ENCODE results near the gene MAML2. TPM values are rescaled to one million over a fixed set of nuclear protein-coding genes. Genes with fewer than 3 reads are reported as not detected.
A peak's percentile ranks its signal among the peaks of the same experiment; 100 is the strongest.

The MAML2 gene
- total RNA-seq, 4 donors from 2014 or later = 19.0 to 36.4 (median 31.4) TPM

DNA sequence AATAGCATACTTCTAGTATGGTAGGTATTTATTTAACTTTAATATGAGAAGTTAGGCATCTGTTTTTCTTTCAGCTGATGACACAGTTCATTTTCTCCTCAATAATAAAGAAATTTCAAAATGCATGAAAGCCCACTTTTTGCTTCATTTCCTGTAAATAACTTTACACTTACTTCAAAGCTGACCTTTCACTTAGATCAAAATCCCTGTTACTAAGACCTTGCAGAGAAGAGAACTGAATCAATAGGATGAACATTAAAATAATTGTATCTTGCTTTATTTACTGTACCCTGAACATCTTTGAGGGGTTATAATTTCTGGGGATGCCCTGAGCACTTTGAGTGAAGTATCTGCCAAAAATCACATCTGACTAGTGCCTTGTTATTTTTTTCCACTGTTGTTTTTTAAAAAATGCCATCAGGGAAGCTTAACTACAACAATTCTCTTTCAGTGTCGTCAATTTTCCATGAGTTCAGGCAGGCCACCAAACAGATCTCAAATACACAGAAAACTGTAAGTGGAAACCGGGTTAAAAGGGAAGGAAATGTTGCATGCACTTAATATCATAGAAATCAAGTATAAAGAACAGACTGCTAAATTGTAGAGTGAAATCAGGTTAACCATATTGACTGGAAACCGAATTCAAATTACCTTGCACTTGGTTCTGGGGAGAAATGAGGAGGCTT is 206.2 kb downstream of the MAML2 start:
- whole genome bisulfite sequencing, 2 donors = 37 to 45% methylated on average over 3 of the region's 3 CpGs
- Histone ChIP-seq H3K36me3 (no peaks in the 10 kb centered on the region), H3K4me3 (replicated peaks in 1 of 3) (no peak overlapping the region), H3K4me1 (peaks cover 24 to 32% of the 10 kb centered on the region in 2 donors), H3K27me3 (no peaks in the 10 kb centered on the region), H3K27ac (peak overlapping the region; percentile 1 to 70 (median 55)), H3K9me3 (no peaks in the 10 kb centered on the region)
- no peak for DNase-seq
- TF ChIP-seq, protein P1, sequence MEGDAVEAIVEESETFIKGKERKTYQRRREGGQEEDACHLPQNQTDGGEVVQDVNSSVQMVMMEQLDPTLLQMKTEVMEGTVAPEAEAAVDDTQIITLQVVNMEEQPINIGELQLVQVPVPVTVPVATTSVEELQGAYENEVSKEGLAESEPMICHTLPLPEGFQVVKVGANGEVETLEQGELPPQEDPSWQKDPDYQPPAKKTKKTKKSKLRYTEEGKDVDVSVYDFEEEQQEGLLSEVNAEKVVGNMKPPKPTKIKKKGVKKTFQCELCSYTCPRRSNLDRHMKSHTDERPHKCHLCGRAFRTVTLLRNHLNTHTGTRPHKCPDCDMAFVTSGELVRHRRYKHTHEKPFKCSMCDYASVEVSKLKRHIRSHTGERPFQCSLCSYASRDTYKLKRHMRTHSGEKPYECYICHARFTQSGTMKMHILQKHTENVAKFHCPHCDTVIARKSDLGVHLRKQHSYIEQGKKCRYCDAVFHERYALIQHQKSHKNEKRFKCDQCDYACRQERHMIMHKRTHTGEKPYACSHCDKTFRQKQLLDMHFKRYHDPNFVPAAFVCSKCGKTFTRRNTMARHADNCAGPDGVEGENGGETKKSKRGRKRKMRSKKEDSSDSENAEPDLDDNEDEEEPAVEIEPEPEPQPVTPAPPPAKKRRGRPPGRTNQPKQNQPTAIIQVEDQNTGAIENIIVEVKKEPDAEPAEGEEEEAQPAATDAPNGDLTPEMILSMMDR (IDR thresholded peaks at IDR 0.05) = no peak
- TF ChIP-seq POLR2A (IDR thresholded peaks at IDR 0.05) = no peak
- intact Hi-C loops (cut with DNase I) = no loop called here

DNA sequence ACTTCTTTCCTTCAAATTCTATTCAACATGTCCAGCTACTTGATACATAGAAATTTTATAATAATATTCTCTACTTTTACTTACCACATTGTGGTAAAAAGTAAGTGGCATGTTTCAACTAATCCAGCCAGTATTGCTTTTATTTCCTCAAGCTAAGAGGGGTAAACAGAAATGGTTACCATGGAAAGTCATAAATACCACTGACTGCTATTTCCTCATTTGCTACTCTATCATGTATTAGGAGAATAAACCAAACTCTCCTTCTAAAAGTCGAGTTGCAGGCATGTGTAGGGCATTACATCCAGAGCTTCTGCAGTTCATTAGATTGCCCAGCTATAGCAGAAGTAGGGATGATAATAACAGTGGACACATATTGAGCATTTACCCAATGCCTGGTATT is 208.4 kb downstream of the MAML2 start:
- peaks cover 24 to 33% of the 10 kb centered on the region in 2 donors for H3K4me1 ChIP-seq
- no peak for DNase-seq
- no peaks in the 10 kb centered on the region for H3K27me3 ChIP-seq
- TF ChIP-seq, protein P1 (IDR thresholded peaks at IDR 0.05) = no peak
- no peak for TF ChIP-seq POLR2A (IDR thresholded peaks at IDR 0.05)
- H3K4me3 ChIP-seq (replicated peaks in 1 of 3) = no peak overlapping the region
- H3K27ac ChIP-seq = peak overlapping the region in 2 of 3 donors; percentile 5 to 6
- H3K9me3 ChIP-seq = no peaks in the 10 kb centered on the region
- WGBS, 2 donors = 0 to 14% methylated on average over 1 of the region's 1 CpG
- no peaks in the 10 kb centered on the region for H3K36me3 ChIP-seq
- intact Hi-C loops (cut with DNase I) = no loop called here

DNA sequence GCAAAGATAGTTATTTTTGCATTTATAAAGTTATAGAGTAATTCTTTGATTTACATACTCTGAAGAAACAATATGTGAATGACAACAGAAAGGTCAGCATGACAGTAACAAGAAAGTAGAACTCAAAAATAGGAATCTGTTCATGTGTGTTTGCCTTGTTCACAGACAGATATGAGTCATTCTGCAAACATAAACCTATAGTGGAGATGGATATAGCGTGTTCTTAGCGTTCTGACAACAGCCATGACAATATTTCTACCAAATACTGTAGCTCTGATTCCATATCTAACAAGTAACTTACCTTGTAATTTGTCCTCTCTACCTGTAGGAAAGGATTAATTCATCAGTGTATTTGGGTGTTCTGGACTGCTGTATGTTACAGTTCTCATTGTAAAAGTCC is 210.6 kb downstream of the MAML2 start:
- 93 to 94% methylated on average over 2 of the region's 2 CpGs for WGBS, 2 donors
- no peaks in the 10 kb centered on the region for H3K36me3 ChIP-seq
- H3K4me3 ChIP-seq (replicated peaks in 1 of 3) = no peak overlapping the region
- intact Hi-C loops (cut with DNase I) = no loop called here
- no peaks in the 10 kb centered on the region for H3K9me3 ChIP-seq
- H3K27ac ChIP-seq = no peak overlapping the region
- H3K27me3 ChIP-seq = no peaks in the 10 kb centered on the region
- H3K4me1 ChIP-seq = peaks cover 22 to 33% of the 10 kb centered on the region in 2 donors
- DNase-seq = no peak
- TF ChIP-seq, protein P1 (IDR thresholded peaks at IDR 0.05) = no peak
- TF ChIP-seq POLR2A (IDR thresholded peaks at IDR 0.05) = no peak

DNA sequence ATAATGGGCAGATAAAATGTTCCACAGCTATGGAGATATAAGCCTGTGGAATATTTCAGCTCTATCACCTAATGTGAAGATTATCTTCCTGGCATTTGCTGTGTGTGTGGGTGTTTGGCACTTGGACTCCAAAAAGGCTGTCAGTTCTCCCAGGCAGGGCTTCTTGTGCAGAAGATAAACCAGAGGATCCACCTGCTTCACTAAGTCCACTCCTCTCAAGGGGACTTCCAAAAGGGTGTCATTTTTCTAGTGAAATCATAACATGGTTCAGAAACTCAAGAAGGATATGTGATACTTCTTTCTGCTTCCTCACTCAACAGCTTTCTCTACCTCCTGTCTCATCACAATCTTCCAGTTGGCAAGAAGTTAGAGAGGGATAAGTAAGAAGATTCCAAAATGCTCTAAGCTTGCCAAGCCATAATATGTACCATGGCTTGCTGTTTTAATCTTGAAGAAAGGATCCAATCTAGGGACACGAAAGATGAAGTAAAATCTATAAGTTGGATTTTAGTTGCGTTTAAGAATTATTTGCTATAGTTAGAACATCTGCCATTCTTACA is 212.9 kb downstream of the MAML2 start:
- H3K9me3 ChIP-seq = no peaks in the 10 kb centered on the region
- no peaks in the 10 kb centered on the region for H3K27me3 ChIP-seq
- TF ChIP-seq, protein P1 (IDR thresholded peaks at IDR 0.05) = no peak
- TF ChIP-seq POLR2A (IDR thresholded peaks at IDR 0.05) = no peak
- DNase-seq = no peak
- H3K4me1 ChIP-seq = peaks cover 12 to 24% of the 10 kb centered on the region in 2 donors
- intact Hi-C loops (cut with DNase I) = no loop called here
- WGBS, 2 donors = 94 to 98% methylated on average over 2 of the region's 2 CpGs
- no peak overlapping the region for H3K4me3 ChIP-seq (replicated peaks in 1 of 3)
- no peak overlapping the region for H3K27ac ChIP-seq
- H3K36me3 ChIP-seq = no peaks in the 10 kb centered on the region

DNA sequence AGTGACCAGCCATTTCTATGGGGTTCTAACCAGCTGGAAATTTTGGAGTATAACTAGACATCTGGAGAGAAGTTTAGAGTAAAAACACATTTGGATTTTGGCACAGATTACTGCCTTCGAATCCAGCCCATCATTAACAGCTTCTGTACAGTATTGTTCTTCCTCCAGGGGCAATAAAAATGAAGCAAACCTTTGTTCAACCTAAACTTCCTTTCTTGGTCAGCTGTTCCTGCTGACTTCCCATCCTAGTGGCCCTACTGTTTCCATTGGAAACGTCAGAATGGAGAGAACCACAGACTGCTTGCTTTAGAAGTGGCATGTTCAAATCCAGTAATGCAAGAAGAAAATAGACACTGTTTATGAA is 215.4 kb downstream of the MAML2 start:
- Histone ChIP-seq H3K4me3 (replicated peaks in 1 of 3) (no peak overlapping the region), H3K36me3 (no peaks in the 10 kb centered on the region), H3K27me3 (no peaks in the 10 kb centered on the region), H3K9me3 (no peaks in the 10 kb centered on the region), H3K27ac (no peak overlapping the region), H3K4me1 (peaks cover 0 to 9% of the 10 kb centered on the region in 2 donors)
- WGBS, 2 donors = 34 to 51% methylated on average over 2 of the region's 2 CpGs
- intact Hi-C loops (cut with DNase I) = no loop called here
- TF ChIP-seq, protein P1 (IDR thresholded peaks at IDR 0.05) = no peak
- no peak for TF ChIP-seq POLR2A (IDR thresholded peaks at IDR 0.05)
- DNase-seq = no peak
